HL-60/S4 treated with retinoic acid at 250 ng/mL for 4 days and 3 days (cell line): Measurements from ENCODE around the gene PAK4.
"Not testable (repeated sequence)": the region's sequence is repeated elsewhere in the genome, so short reads cannot be mapped to it uniquely, and the experiment has no call there.

Source experiments
- in situ Hi-C: fragments of 300-500 bp; cut with MboI; formaldehyde crosslinking; loops from 2 replicates; pipeline ENCODE4 v1.7.0; 2022; ENCODE audit warnings: low sequenced_read_pairs

Gene PAK4

DNA sequence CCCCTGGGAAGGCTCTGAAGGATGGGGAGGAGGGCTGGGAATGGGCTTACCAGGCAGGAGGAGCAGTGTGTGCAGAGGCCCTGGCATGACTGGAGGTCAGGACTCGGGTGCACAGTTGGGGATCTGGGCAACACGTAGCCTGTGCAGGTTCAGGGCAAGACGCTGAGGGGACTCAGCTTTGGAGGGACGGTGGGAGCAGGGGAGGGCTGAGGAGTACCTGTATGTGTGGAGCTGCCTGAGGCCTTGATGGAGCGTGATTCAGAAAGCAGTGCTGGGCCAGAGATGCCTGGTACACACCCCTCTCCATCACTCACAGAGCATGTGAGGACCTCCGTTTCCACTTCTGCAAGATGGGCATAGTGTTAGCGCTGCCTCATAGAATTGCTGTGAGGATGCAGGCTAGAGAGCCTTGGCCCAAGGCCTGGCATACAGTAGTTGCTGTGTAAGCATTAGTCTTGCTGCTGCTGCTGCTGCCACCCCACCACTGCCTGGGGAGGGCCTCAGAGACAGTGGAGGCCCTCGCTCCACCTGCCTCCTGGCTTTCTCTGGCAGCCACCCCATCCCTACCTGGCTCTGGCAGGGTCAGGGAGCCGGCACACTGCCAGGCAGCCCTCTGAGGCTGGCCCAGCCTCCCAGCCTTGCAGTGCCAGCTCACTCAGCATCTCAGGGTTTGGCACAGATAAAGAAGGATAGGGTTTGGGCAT, 2.4 kb downstream of the PAK4 start:
- in situ Hi-C loops, result no loop called here

DNA sequence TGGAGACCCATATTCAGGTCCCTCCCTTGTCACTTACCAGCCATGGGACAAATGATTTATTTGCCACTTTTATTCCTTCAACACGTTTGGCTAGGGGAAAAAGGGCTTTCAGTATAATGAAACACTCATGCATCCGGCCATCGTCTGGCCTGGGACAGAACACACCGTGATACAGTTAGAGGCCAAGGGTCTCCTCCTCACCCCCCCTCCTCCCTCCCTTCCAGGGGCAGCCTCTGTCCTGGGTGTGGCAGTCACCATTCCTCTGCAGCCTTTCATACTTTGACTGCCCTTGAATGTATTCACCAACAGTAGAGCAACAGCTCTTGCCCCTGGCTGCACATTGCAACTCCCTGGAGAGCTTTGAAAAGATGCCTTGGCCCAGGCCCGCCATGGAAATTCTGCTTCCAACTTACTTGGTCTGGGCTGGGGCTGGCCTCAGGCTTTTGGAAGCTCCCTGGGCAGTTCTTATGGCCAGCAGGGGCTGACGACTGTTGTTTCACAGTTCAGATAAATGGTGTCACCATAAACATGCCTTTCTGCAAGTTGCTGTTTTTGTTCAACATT, 3.0 kb downstream of the PAK4 start:
- in situ Hi-C loops, result no loop called here

DNA sequence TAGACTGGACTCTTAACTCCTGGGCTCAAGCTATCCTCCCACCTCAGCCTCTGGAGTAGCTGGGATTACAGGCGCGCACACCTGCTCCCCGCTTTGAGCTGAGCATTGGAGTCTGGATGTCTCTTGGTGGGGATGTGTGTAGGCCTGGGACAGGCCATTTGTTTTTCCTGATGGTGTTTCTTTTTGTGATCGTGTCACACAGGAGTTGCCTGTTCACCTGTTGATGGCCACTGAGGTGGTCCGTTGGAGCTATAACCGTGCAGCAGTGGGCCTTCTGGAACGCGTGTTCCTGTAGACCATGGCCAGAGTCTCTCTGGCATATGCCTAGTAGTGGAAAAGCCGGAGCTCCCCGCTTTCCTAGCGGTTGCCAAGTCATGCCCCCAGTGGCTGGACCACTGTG, 3.5 kb downstream of the PAK4 start:
- in situ Hi-C loops, result no loop called here

DNA sequence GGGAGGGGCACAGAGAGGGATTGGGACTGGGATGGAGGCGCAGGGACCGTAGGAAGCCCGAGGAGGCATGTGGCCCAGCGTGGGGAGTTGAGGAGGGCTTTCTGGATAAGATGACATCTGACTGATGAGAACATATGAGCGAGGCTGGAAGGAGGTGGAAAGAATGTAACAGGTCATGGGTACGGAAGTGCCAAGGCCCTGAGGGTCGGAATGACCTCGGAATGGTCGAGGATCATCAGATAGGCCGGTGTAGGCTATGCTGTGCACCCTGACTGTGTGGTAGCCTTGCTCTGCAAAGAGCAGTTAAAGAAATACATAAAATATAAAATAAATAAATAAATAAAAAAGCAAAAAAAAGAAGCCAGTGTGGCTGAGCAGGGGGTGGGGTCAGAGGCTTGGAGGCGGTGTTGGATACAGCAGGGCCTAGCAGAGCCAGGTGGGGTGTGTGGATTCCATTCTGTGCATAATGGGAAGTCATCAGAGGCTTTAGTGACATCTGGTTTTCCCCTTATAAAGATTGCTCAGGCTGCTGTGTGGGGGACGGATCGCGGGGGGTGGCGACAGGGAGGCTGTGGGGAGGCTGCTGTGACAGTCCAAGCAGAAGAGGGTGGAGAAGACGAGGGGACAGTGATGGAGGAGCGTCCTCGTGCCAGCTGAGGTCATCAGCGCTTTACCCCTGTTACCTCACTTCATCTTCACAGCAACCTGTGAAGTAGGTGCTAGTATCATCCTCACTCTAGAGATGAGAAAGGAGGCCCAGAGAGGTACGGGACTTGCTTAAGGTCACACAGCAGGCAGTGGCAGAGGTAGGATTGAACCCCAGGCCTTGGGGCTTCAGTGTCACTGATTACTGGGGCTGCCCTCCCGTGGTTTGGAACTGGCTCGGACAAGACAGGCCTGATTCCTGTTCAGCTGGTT, 5.0 kb downstream of the PAK4 start:
- in situ Hi-C loops, result no loop called here

DNA sequence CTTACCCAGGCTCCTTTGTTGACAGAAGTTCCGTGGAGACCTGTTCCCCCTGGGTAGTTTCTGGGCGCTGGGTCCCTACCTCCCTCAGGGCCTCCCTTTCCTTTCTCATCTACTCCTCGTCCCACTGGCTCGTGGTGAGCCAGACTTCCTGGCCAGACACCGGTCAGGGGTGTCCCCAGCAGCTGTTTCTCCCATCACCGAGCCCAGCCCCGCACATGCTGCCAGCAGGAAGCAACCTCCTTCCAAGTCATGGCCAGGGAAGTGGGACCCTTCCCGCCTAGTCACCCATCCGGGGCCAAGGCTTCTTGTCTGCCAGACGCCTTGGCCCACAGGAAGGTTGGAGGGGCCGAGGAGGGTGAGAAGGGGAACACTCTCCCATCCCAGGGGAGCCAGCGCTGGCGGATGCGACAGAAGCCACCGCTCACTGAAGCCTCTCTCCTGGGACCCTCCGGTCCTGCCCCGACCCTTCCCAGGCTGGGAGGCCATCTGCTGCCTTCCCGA, 5.7 kb downstream of the PAK4 start:
- in situ Hi-C loops, result no loop called here

DNA sequence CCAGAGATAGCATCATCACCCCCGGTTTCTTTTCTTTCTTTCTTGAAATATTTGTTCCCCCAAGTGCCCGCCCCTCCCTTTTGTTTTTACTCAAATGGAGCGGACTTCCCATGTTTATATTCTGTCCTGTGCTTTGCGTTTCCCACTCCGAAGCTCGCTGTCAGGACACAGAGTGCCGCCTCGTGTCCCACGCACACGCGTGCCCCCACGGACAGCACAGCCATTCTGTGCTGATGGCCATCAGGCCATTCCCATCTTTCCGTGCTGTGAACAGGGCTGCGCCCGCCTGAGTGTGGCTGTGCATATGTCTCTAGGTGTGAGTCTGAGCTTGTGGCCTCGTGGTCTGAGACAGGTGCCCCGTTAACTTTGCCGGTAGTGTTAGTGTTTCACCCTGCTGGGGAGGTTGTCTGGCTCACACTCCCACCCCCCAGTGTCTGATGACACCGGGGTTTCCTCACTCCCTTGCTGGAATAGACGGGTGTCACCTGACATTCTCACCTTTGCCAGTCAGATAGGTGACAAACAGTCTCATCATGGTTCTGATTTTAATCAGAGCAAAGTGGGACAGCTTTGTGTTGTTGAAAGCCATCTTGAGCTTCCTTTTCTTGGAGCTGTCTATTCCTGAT, 6.9 kb downstream of the PAK4 start:
- in situ Hi-C loops, result no loop called here

DNA sequence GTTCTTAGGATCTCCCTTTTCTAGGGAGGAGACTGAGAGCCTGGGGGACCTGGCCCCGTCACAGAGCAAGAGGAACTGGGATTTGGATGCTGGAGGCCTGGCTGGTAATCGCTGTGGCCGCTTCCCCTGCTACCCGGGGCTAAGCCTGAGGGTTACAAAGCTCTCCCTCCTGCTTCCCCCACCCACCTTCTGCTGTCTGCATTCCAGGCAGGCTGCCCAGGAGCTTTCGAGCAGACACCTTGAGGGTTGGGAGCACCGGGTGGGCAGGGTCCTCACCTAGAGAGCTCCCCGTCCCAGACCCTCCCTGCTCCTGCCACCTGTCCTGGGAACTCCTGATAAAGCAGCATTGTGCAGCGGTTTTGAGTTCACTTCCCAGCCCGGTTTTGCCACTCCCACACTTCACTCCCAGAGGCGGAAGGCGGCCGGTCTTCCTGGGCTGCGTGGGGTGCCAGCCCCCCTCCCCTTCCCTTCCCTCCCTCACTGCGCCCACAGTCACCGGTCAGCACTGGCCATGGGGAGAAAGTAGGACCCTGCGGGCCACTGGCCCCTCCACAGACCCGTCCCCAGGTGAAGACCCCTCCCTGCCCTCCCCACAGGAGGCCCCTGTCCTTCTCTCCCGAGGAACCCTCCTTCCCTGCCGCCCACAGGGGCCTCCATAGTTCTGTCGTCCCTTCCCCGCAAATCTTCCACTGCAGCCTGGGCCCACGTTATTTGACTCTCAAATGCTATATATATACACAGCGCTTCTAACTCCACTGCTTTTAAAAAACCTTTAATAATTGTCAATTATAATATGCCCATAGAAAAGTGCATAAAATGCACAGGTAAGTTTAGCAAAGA, 8.1 kb downstream of the PAK4 start:
- in situ Hi-C loops, result no loop called here

DNA sequence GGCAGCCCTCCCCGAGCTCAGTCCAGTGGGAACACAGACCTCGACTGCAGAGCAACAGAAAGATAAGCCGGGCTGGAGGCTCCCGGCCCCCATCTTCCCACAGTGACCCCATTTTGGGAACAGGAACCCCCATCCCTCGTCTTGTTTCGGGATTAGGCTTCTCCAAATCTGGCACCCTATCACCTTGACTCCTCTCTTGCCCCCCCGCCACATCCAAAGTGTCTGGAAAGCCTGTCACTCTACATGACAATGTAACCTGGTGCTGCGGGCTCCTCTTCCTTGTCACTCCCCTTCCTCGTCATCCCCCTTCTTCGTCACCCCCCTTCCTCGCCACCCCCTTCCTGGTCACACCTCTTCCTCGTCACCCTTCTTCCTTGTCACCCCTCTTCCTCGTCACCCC, 10.1 kb downstream of the PAK4 start:
- in situ Hi-C loops, result no loop called here

DNA sequence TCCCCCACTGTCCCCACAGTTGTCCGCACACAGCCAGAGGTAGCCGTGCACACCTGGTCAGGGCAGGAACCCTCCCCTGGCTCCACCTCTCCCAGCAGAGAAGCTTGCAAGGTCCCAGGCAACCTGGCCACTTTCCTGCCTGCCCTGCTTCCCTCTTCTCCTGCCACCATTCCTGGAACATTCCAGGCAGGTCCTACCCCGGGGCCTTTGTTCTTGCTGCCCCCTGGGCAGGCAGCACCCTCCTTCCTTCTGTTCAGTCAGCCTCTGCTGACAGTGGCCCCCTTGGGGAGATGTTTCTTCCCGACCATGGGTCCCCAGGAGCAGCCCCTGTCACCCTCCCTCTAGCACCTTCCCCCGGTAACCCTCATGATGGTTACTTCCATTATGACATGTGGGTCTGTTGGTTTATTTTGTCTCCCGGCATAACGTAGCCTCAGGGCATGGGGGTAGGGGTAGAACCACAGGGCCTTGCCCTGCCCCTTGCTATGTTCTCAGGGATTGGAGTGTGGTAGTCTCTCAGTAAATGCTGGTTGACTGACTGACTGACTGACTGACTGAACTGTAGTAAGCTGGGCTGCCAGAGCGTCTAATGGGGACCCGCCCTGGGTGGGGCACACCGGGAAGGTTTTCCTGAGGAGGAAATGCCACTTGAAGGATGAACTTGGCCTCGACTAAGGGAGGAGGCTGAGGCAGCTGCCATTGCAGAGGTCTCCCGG, 10.8 kb downstream of the PAK4 start:
- in situ Hi-C loops, result no loop called here

DNA sequence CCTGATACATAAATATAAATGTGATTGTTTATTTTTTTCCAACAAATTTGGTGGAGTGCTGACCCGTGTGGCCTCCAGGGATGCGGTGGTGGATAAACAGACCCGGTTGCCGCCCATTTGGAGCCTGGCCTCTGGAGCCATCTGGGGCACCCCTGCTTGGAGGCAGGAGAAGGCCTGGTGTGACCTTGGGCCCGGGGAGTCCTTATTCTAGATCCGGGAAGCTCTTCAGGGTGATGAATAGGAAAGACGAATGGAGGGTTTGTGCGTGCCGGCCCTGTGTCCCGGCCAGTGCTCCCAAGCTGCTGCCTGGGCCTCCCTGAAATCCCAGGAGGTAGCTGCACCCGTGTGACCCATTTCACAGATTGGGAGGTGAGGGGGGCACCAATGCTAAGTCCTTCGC, 11.5 kb downstream of the PAK4 start:
- in situ Hi-C loops, result no loop called here

DNA sequence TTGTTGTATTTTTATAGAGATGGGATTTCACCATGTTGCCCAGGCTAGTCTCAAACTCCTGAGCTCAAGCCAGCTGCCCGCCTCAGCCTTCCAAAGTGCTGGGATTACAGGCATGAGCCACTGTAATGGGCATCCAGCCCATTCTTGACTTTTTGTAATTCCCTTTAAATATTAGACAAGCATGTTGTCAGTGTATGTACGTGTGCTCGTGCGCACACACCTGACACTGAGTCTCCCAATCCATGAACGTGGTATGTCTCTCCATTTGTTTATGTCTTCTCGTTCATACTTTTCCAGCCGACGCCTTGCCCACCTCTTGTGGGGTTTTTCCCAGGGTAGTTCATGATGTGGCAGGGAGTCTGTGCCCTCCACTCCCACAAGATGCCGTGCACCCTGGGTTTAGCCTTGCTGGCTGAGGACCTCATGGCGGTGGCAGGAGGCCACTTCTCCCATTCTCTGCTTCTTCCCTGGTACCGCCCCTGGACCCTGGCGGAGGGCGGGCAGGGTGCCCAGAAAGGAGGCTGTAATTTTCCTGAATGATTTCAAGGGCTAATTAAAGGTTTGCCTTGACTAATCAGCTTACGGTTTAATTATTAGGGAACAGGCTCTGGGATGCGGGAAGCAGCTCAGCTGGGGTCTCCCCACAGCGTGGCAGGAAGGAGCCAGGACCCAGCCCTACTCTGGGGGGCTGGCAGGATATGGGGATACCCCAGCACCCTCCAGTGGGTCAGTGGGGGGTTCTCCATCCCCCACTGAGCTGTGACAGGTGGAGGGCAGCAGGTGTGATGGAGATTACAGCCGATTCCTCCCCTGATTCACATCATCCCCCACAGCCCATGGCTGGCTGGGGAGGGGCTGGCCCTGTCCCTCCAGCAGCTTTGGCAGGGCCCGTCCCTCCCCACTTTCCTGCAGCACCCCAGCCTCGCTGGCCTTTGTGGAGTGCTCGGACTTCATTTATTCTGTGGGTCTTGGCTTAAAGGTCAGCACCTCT, 12.9 kb downstream of the PAK4 start:
- in situ Hi-C loops, result no loop called here

DNA sequence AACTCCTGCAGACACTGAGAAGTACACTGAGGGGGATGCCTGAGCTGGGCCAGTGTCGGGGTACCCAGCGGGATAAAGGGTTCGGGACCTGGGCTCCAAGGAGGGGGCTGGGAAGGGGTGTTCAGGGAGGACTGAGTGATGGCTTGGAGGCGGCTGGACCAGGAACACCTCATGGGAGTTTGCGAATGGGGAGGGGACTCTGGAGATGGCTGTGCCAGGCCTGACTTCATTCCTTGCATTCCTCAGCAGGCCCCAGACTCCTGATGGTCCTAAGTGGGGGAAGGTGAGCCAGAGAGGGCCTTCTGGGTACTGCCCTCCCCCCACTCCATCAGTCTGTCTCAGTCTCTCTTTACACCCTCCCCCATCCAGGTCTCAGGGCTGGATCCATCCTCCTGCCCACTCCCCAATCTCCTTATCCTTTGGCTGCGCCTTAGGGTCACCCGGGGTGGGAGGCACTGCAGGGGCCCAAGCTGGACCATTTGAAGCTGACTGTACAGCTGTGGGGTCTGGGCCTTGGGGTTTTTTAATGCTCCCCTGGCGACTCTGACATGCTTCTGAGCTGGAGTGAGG, 13.8 kb downstream of the PAK4 start:
- in situ Hi-C loops, result no loop called here

DNA sequence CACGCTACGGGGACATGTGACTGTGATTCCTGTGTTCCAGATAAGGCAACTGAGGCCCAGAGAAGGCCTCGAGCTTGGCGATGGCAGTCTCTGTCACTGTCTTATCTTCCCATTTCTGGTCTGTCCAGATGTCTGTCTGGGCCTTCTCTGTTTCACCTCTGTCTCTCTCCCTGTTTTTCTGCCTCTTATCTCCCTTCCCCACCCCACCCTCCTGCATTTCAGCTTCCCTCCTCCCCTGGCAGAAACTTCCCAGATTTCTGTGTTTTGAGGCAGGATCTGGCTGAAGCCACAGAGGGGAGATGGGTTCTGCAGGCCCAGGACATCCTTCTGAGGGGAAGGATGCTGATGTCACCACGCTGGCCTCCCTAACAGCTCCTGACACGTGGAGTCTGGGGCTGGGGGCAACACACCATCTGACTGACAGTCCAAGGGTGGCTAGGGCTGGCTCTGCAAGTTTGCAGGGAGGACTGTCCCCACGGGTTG, 14.4 kb downstream of the PAK4 start:
- in situ Hi-C loops, result no loop called here

DNA sequence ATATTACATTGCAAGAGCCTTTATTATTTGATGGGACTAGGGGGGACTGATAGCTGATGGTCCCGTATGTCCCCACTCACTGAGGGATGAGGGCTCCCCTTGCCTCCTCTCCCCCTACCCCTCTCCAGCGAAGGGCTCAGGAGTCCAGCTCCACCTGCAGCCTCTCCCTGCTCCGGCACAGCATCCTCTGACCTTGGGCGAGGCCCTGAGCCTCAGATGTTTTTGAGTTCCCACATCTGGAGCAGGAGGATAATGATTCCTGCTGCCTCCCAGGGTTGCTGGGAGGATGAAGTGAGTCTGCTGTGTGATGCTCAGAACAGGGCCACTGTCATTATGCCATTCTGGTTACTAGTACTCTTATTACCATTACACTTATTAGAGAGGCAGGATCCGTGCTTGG, 15.0 kb downstream of the PAK4 start:
- in situ Hi-C loops, result no loop called here

DNA sequence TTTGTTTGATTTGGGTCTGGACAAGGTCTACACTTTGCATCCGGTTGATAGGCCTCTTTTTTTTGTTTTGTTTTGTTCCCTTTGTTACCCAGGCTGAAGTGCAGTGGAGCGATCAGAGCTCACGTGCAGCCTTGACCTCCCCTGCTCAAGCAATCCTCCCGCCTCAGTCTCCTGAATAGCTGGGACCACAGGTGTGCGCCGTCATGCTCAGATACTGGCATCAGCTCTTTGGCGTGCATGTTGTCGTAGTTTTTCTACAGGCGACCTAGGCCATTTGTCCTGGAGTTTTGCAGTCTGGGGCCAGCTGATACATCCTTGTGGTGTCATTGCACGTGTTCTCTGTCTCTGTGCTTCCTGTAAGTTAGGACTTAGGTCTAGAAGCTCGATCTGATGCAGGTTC, 16.3 kb downstream of the PAK4 start:
- in situ Hi-C loops, result no loop called here

DNA sequence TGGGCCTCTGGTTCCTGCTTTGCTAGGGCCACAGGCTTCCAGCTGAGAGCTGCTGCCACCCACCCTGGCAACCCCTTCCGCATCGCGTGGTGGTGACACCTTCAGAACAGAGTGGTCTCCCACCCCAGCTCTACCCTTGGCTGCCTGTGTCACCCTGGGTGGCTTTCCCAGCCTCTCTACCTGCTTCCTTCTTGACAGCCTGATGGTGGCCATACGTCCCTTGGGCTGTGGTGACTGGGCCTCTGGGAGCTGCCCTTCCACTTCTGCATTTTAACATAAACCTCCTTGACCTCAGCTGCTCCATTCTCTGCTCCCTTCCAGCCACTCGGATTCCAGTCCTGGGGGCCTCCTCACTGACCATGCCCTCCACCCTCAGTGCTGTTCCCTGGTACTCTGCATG, 17.0 kb downstream of the PAK4 start:
- in situ Hi-C loops, result no loop called here

DNA sequence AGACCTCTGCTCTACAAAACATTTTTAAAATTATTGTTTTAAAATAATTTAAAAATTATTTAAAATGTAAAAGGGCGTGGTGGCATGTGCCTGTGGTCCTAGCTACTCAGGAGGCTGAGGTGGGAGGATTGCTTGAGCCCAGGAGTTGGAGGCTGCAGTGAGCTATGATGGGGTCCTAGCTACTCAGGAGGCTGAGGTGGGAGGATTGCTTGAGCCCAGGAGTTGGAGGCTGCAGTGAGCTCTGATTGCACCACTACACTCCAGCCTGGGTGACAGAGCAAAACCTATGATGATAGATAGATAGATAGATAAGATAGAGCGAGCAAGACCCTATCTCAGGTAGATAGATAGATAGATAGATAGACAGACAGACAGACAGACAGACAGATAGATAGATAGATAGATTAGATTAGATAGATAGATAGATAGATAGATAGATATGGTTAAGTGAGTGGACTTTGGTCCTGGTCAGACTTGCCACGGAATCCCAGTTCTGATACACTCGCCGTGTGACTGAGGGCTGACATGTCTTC, 18.2 kb downstream of the PAK4 start:
- in situ Hi-C loops, result not testable (repeated sequence)
